Effector memory CD4-positive, alpha-beta T cell (primary cell): Measurements from ENCODE around the gene OLA1.

Experiments
- DNase-seq, 3 donors: peaks; one replicate each; pipeline ENCODE4 v3.0.0-alpha.2; 2020
- H3K27ac ChIP-seq: 2 replicates; pipeline ENCODE4 v1.7.0; 2013; ENCODE audit warnings: mild to moderate bottlenecking, low read length, moderate library complexity; ENCODE audit not compliant: insufficient read depth, poor library complexity, severe bottlenecking
- H3K27me3 ChIP-seq: replicated peaks from 2 replicates; pipeline ENCODE4 v1.7.0; 2013; ENCODE audit warnings: mild to moderate bottlenecking, low read length; ENCODE audit not compliant: insufficient read depth, control insufficient read depth, poor library complexity, severe bottlenecking
- H3K36me3 ChIP-seq: 2 replicates; pipeline ENCODE4 v1.7.0; 2013; ENCODE audit warnings: mild to moderate bottlenecking, low read length, moderate library complexity; ENCODE audit not compliant: control insufficient read depth, insufficient read depth
- H3K4me1 ChIP-seq: 2 replicates; pipeline ENCODE4 v1.7.0; 2013; ENCODE audit warnings: low read length, mild to moderate bottlenecking; ENCODE audit not compliant: control insufficient read depth, insufficient read depth, poor library complexity, severe bottlenecking
- H3K4me3 ChIP-seq: 2 replicates; pipeline ENCODE4 v1.7.0; 2013; ENCODE audit warnings: low read length, low read depth, mild to moderate bottlenecking; ENCODE audit not compliant: insufficient read depth, poor library complexity, severe bottlenecking
- H3K9me3 ChIP-seq: 2 replicates; pipeline ENCODE4 v1.7.0; 2013; ENCODE audit warnings: mild to moderate bottlenecking, low read length, moderate library complexity; ENCODE audit not compliant: control insufficient read depth

The OLA1 gene

DNA sequence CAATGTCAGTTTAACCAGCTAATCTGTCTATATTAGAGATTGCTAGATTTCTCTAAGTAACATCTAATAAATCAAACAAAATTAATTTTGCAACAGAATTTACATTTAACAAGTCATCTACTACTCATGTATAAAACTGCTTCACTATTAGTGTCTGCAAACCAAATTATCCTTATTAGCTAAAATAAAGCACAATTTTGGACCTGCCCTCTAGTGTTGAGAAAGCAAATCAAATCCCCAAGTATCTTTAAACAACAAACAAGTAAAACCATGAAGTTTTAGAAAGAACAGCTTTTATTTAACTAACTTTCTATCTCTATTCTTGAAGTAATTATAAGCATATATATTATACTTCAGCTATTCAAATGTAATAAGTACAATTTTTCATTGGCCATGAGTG, 170.1 kb downstream of the OLA1 start:
- DNase-seq: no peak
- no peak overlapping the region for H3K27ac ChIP-seq
- no peaks in the 10 kb centered on the region for H3K27me3 ChIP-seq
- no peak overlapping the region for H3K4me3 ChIP-seq
- H3K4me1 ChIP-seq: no peaks in the 10 kb centered on the region
- no peaks in the 10 kb centered on the region for H3K9me3 ChIP-seq
- no peaks in the 10 kb centered on the region for H3K36me3 ChIP-seq

DNA sequence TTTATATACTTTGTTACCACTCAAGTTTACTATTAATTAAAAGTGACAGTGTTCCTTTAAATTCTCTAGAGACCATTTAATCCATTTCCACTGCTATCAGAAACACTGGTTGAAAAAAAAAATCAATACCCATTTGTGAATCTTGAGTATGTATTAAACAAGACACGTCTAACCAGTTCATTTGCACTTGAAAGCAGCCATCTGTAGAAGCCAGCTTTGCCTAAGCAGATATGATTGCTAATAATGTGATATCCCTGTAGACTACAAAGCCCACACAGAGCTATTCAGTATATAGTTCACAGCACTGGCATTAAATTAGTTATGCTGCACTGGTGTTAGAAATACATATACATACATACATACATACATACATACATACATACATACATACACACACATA, 171.4 kb downstream of the OLA1 start:
- Histone ChIP-seq H3K9me3 (no peaks in the 10 kb centered on the region), H3K4me1 (no peaks in the 10 kb centered on the region), H3K36me3 (no peaks in the 10 kb centered on the region), H3K27me3 (no peaks in the 10 kb centered on the region), H3K4me3 (no peak overlapping the region), H3K27ac (no peak overlapping the region)
- no peak for DNase-seq

DNA sequence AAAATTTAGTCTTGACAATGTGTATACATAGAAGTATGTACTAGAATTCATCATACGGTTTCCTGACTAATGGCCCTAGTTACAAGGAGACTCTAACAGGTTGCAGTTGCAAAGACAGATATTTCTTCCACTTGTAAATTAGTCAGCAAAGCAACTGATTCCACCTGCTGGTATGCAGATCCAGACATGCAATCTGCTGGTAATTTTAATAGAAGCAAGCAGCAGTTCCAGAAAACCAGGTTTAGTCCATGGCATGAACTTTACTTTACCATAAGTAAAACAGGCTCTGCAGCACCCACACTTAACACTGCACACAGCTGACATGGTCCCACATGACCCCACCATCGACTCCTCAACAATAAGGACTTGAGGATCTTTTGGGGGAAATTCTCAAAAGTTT, 172.3 kb downstream of the OLA1 start:
- Histone ChIP-seq H3K36me3 (no peaks in the 10 kb centered on the region), H3K9me3 (no peaks in the 10 kb centered on the region), H3K4me3 (no peak overlapping the region), H3K27me3 (no peaks in the 10 kb centered on the region), H3K27ac (no peak overlapping the region), H3K4me1 (no peaks in the 10 kb centered on the region)
- no peak for DNase-seq

DNA sequence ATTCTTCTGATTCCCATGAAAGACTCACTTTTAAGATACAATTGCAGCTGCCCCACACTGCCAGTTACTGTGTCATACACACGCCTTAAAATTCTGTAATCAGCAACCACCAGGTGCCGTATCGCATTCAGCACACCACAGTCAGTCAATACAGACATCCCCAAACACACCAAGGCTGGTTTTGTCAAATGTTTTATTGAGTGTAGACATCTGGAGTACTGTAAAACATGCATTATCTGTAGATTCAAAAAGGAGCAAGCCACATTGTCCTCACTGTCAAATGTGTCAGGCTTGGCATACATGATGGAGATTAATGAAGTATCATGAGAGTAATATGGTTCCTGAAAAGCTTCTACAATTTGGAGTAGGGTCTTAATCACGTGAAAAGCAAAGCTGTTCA, 173.5 kb downstream of the OLA1 start:
- Histone ChIP-seq H3K4me3 (no peak overlapping the region), H3K27me3 (no peaks in the 10 kb centered on the region), H3K36me3 (no peaks in the 10 kb centered on the region), H3K4me1 (no peaks in the 10 kb centered on the region), H3K9me3 (no peaks in the 10 kb centered on the region), H3K27ac (no peak overlapping the region)
- DNase-seq: no peak

DNA sequence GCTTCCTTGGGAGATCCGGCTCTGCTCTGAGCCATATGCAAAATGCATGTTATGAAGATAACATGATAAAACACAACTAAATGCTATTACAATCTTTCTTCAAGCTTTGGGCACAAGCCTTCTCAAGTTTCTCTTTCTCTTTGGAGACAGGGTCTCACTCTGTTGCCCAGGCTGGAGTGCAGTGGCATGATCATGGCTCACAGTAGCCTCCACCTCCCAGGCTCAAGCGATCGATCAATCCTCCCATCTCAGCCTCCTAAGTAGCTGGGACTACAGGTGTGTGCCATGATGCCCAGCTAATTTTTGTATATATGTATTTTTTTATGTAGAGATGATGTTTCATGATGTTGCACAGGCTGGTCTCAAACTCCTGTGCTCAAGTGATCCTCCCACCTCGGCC, 175.5 kb downstream of the OLA1 start:
- no peak overlapping the region for H3K4me3 ChIP-seq
- H3K27me3 ChIP-seq: no peaks in the 10 kb centered on the region
- no peak overlapping the region for H3K27ac ChIP-seq
- no peak for DNase-seq
- no peaks in the 10 kb centered on the region for H3K36me3 ChIP-seq
- no peaks in the 10 kb centered on the region for H3K9me3 ChIP-seq
- H3K4me1 ChIP-seq: no peaks in the 10 kb centered on the region

DNA sequence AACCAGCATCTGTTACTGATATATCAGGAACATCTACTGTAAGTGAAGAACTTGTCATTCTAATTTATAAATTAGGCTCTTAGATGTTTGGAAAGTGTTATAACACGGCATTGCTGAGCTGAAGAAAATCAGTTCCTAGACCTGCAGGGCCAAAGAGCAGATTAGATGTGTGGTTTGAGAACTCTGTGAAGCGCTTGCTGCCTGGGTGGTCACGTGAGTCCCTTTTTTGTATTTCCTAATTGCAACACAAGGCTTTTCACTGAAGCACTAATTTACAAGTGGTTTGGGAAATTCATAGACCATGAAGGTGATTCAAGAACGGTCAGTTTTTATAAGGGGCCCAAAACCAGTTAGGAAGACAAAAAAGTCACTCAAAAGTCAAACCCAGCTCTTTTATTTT, 176.3 kb downstream of the OLA1 start:
- no peak for DNase-seq

DNA sequence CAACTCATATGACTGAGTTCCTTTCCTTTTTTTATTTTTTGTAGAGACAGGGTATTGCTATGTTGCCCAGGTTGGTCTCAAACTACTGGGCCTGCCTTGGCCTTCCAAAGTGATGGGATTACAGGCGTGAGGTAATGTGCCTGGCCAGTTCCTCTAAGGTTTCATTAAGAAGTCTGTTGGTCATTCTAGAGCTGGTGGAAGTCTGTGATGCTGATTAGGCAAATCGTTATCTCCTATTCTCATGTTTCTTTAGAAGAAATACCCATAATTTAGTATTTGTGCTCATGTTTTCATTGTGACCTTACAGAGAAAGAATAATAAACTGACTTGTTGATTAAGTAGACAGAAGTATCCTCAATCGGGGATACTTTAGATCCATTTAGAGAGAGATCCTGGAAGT, 177.0 kb downstream of the OLA1 start:
- Histone ChIP-seq H3K36me3 (no peaks in the 10 kb centered on the region), H3K9me3 (no peaks in the 10 kb centered on the region), H3K4me1 (no peaks in the 10 kb centered on the region), H3K27me3 (no peaks in the 10 kb centered on the region), H3K4me3 (no peak overlapping the region), H3K27ac (no peak overlapping the region)
- no peak for DNase-seq

More for the DNA sequence above, 176.3 kb downstream of the OLA1 start:
- H3K27ac ChIP-seq: no peak overlapping the region
- H3K9me3 ChIP-seq: no peaks in the 10 kb centered on the region
- H3K27me3 ChIP-seq: no peaks in the 10 kb centered on the region
- H3K4me3 ChIP-seq: no peak overlapping the region
- H3K4me1 ChIP-seq: no peaks in the 10 kb centered on the region
- H3K36me3 ChIP-seq: no peaks in the 10 kb centered on the region

DNA sequence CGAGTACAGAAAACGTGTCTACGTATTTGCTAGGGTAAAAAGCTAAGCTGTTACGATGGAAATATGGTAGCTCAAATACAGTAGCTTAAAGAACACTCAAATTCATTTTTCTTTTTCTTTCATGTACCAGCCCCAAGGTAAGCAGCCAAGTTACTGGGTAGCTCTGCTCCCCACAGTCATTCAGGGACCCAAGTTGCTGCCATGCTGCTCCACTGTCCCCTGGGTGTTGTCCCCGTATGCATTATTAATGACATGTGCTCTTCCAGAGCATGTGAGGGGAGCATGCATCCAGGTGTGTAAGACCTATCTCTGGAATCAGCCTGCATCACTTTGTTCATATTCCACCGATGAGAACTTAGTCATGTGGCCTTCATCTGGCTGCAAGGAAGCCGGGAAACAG, 178.1 kb downstream of the OLA1 start:
- H3K4me3 ChIP-seq: no peak overlapping the region
- no peaks in the 10 kb centered on the region for H3K9me3 ChIP-seq
- no peaks in the 10 kb centered on the region for H3K4me1 ChIP-seq
- no peaks in the 10 kb centered on the region for H3K36me3 ChIP-seq
- no peaks in the 10 kb centered on the region for H3K27me3 ChIP-seq
- DNase-seq: no peak
- no peak overlapping the region for H3K27ac ChIP-seq

DNA sequence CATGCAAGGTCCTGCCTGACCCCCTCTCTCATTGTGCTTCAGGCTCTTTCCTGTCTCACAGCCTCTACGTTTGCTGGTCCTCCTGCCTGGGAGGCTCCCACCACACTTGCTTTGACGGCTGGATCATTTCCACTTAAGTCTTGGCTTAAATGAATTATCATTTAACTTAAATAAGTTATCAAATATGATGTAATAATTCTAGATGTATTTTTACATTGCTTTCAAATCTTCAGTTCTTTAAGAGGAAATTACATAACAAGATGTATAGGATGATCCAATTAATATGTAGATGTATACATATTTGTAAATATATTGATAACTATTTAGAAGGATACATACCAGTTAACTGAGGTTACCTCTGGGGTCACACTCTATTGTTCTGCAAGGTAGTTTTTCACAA, 180.5 kb downstream of the OLA1 start:
- DNase-seq: no peak
- Histone ChIP-seq H3K27me3 (no peaks in the 10 kb centered on the region), H3K9me3 (no peaks in the 10 kb centered on the region), H3K4me3 (no peak overlapping the region), H3K27ac (no peak overlapping the region), H3K4me1 (no peaks in the 10 kb centered on the region), H3K36me3 (no peaks in the 10 kb centered on the region)

DNA sequence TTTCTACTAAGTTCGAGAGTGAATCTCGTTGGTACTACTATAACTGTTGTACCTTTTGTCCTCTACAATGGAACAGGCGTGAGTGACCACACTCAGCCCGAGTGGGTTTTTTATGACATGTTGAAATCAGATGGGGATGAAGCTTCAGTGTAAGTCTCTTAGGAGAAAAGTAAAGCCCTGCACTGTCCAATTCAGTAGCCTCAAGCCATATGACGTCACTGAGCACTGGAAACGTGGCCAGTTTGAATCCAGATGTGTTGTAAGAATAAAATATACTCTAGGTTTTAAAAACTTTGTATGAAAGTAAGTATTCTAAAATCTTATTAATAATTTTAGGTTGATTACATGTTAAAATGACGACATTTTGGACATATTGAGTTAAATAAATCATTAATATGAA, 181.5 kb downstream of the OLA1 start:
- Histone ChIP-seq H3K36me3 (no peaks in the 10 kb centered on the region), H3K27me3 (no peaks in the 10 kb centered on the region), H3K27ac (no peak overlapping the region), H3K4me1 (no peaks in the 10 kb centered on the region), H3K9me3 (no peaks in the 10 kb centered on the region), H3K4me3 (no peak overlapping the region)
- no peak for DNase-seq

DNA sequence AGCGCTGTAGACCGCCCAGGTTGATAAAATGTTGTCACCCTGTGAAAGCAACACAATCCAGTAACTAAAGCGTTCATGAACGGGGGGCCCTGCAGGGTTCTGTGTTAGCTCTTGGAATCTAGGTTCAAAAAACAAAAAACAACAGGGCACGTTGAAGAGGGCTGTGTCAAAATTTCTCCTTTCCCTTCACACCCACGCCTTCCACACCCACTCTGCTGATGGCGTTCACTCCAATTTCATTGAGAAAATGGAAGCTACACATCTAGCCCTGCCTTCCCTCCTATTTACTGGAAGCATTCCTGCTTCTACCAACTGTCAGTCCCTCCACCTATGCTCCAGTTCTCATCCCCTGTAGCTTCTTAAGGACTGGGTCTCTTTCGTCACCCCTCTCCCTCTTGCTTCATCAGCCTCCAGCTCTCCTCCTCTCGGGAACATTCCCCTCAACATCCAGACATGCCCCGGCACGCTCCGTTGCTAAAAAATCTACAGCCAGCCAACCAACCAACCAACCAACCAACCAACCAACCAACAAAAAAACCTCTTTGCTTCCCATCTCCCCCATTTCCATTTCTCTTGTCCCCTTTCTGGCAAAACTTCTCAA, 184.7 kb downstream of the OLA1 start:
- no peaks in the 10 kb centered on the region for H3K9me3 ChIP-seq
- no peaks in the 10 kb centered on the region for H3K4me1 ChIP-seq

More for the DNA sequence above, 184.7 kb downstream of the OLA1 start:
- no peaks in the 10 kb centered on the region for H3K36me3 ChIP-seq
- H3K4me3 ChIP-seq: no peak overlapping the region
- no peaks in the 10 kb centered on the region for H3K27me3 ChIP-seq
- DNase-seq: no peak
- H3K27ac ChIP-seq: no peak overlapping the region
